Measurements from ENCODE around the gene TOP2B. TPM values are rescaled to one million over a fixed set of nuclear protein-coding genes. Genes with fewer than 3 reads are reported as not detected.
A peak's percentile ranks its signal among the peaks of the same experiment; 100 is the strongest.

TOP2B gene
- total RNA-seq, 1 donor from 2014 or later, result 195 TPM

DNA sequence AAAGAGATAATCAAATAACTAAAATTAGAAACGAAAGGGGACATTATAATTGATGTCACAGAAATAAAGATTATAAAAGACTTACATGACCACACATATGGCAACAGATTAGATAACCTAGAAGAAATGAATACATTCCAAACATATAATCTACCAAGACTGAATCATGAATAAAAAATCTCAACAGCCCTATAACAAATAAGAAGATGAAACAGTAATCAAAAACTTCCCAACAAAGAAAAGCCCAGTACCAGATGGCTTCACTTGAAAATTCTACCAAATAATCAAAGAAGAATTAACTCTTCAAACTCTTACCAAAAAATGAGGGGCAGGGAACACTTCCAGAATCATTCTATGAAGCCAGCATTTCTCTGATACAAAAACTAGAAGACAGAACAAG is 11.8 kb downstream of the TOP2B start:
- peaks cover 20% of the 10 kb centered on the region for H3K4me1 Mint-ChIP-seq (ENCODE audit: unreplicated experiment)
- no peak for DNase-seq (ENCODE audit: low spot score)
- H3K36me3 Mint-ChIP-seq (ENCODE audit: low read depth, unreplicated experiment), result peaks cover 15% of the 10 kb centered on the region
- TF ChIP-seq, protein P1, sequence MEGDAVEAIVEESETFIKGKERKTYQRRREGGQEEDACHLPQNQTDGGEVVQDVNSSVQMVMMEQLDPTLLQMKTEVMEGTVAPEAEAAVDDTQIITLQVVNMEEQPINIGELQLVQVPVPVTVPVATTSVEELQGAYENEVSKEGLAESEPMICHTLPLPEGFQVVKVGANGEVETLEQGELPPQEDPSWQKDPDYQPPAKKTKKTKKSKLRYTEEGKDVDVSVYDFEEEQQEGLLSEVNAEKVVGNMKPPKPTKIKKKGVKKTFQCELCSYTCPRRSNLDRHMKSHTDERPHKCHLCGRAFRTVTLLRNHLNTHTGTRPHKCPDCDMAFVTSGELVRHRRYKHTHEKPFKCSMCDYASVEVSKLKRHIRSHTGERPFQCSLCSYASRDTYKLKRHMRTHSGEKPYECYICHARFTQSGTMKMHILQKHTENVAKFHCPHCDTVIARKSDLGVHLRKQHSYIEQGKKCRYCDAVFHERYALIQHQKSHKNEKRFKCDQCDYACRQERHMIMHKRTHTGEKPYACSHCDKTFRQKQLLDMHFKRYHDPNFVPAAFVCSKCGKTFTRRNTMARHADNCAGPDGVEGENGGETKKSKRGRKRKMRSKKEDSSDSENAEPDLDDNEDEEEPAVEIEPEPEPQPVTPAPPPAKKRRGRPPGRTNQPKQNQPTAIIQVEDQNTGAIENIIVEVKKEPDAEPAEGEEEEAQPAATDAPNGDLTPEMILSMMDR (IDR thresholded peaks at IDR 0.05; ENCODE audit: unreplicated experiment), result no peak
- H3K27me3 Mint-ChIP-seq (ENCODE audit: unreplicated experiment), result no peaks in the 10 kb centered on the region
- no peak overlapping the region for H3K27ac Mint-ChIP-seq (ENCODE audit: unreplicated experiment)
- no peak overlapping the region for H3K4me3 Mint-ChIP-seq (ENCODE audit: unreplicated experiment)
- no peaks in the 10 kb centered on the region for H3K9me3 Mint-ChIP-seq (ENCODE audit: unreplicated experiment)

DNA sequence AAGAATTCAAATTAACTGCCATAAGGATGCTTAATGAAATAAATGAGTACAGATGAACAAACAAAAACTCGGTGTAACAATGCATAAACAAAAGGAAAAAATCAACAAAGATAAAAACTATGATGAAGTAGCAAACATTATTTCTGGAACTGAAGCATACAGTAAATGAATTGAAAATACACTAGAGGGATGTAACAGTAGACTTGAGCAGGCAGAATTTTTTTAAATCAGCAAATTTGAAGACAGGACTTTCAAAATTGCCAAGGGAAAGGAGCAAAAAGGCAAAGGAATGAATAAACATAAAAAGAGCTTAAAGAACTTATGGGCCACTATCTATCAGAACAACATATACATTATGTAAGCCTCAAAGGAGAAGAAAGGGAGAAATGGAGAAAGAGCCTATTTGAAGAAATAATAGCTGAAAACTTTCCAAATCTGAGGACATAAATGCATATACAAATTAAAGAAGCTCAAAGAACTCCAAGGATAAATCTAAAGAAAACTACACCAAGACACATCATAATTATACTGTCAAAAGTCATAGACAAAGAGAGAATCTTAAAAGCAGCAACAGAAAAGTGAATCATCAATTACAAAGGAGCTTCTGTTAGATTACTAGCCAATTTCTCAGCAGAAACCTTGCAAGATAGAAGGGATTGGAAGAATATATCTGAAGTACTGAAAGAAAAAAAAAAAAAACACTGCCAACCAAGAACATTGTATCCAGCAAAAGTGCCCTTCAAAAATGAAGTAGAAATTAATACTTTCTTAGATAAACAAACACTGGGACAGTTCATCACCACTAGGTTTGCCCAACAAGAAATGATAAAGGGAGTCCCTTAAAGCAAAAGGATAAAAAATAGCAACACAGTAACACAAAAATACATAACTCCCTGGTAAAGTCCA is 15.5 kb downstream of the TOP2B start:
- Mint-ChIP-seq H3K36me3 (ENCODE audit: low read depth, unreplicated experiment) (peaks cover 15% of the 10 kb centered on the region), H3K4me3 (ENCODE audit: unreplicated experiment) (no peak overlapping the region), H3K4me1 (ENCODE audit: unreplicated experiment) (peaks cover 22% of the 10 kb centered on the region), H3K9me3 (ENCODE audit: unreplicated experiment) (no peaks in the 10 kb centered on the region), H3K27ac (ENCODE audit: unreplicated experiment) (no peak overlapping the region), H3K27me3 (ENCODE audit: unreplicated experiment) (no peaks in the 10 kb centered on the region)
- DNase-seq (ENCODE audit: low spot score), result no peak
- TF ChIP-seq, protein P1 (IDR thresholded peaks at IDR 0.05; ENCODE audit: unreplicated experiment), result no peak

DNA sequence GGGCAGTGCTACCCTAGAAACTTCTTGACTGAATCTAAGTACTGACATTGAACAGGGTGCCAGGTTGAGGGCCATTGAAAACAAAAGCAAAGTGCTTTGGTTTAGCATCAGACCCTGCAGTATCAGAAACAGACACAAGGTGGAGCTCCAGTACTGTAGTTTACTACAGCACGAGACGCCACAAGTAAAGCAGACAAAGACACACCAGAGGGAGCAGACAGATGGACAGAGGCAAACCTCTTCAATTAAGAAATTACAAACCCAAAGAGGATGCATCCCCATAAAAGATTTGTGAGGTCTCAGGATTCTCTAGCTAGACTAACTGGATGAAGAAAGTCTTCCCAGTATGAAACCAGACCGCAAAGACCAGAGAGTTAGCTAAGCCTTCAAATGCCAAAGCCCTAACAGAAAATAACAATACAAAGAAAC is 16.6 kb downstream of the TOP2B start:
- Mint-ChIP-seq H3K27ac (ENCODE audit: unreplicated experiment) (peak overlapping the region; percentile 72), H3K36me3 (ENCODE audit: low read depth, unreplicated experiment) (peaks cover 15% of the 10 kb centered on the region), H3K9me3 (ENCODE audit: unreplicated experiment) (no peaks in the 10 kb centered on the region), H3K4me3 (ENCODE audit: unreplicated experiment) (no peak overlapping the region), H3K27me3 (ENCODE audit: unreplicated experiment) (no peaks in the 10 kb centered on the region), H3K4me1 (ENCODE audit: unreplicated experiment) (peaks cover 14% of the 10 kb centered on the region)
- TF ChIP-seq, protein P1 (IDR thresholded peaks at IDR 0.05; ENCODE audit: unreplicated experiment), result peak; percentile 91
- peak; percentile 88 for DNase-seq (ENCODE audit: low spot score)

DNA sequence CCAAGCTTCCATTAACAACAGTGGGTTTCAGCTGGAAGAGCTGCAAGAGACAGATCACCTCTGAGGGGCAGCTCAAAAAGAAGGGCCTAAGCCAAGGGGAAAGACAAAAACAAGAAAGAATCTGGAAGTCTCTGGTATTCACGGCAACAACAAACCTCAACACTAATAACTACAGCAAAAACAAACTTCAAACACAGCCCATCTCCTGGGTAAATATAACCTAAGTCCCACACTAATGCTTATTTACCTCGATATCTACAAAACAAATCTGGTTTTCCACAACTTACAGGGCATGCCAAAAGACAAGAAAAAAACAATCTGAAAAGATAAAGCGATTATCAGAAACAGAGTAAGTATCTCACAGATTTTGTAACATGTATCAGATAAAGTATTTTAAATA is 29.7 kb downstream of the TOP2B start:
- Mint-ChIP-seq H3K9me3 (ENCODE audit: unreplicated experiment) (no peaks in the 10 kb centered on the region), H3K27me3 (ENCODE audit: unreplicated experiment) (no peaks in the 10 kb centered on the region), H3K4me3 (ENCODE audit: unreplicated experiment) (no peak overlapping the region), H3K4me1 (ENCODE audit: unreplicated experiment) (no peaks in the 10 kb centered on the region), H3K36me3 (ENCODE audit: low read depth, unreplicated experiment) (peaks cover 7% of the 10 kb centered on the region), H3K27ac (ENCODE audit: unreplicated experiment) (no peak overlapping the region)
- TF ChIP-seq, protein P1 (IDR thresholded peaks at IDR 0.05; ENCODE audit: unreplicated experiment), result no peak
- no peak for DNase-seq (ENCODE audit: low spot score)

DNA sequence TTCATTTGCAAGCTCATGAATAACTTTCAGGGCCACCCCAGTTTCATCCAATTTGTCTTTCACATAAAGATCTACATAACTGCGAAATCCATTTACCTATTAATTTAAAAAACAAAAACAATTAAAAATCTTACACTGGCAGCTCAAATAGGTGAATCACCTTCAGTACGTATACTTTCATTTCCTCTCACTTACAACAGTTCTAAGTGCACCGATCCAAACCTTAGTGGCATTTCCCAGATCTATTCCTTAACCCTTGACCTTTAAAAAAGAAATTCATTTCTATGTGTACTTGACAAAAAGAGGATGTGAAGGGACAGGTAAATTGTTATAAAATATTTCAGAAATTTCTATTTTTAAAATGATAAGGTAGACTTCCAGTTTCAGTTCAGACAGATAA is 30.8 kb downstream of the TOP2B start:
- Mint-ChIP-seq H3K36me3 (ENCODE audit: low read depth, unreplicated experiment) (peaks cover 7% of the 10 kb centered on the region), H3K4me3 (ENCODE audit: unreplicated experiment) (no peak overlapping the region), H3K9me3 (ENCODE audit: unreplicated experiment) (no peaks in the 10 kb centered on the region), H3K27me3 (ENCODE audit: unreplicated experiment) (no peaks in the 10 kb centered on the region), H3K4me1 (ENCODE audit: unreplicated experiment) (no peaks in the 10 kb centered on the region), H3K27ac (ENCODE audit: unreplicated experiment) (no peak overlapping the region)
- no peak for DNase-seq (ENCODE audit: low spot score)
- TF ChIP-seq, protein P1 (IDR thresholded peaks at IDR 0.05; ENCODE audit: unreplicated experiment), result no peak
